Measurements from ENCODE around the gene SLC24A3. TPM values are rescaled to one million over a fixed set of nuclear protein-coding genes. Genes with fewer than 3 reads are reported as not detected.

The SLC24A3 gene
- total RNA-seq, 2 donors from 2014 or later = 0.07 TPM; not detected in 1

DNA sequence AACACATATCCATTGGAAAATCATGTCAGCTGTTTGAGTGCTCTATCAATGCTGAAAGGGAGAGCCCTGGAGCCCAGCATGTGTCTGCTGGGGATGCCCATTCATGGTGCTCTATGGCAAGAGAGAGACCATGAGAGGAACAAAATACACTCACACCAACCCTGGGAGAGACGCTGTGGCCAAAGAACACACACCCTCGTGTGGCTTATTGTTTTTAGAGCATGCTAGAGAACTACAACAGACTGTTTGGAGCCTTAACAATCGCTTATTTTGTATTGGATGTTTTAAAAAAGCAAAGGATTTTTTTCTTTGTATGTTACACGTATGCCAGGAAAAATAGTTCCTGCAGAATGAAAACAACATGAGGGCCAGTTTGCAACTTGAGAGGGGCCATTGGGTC, 151.0 kb downstream of the SLC24A3 start:
- no peak for ATAC-seq (replicated peaks in 1 of 2)

DNA sequence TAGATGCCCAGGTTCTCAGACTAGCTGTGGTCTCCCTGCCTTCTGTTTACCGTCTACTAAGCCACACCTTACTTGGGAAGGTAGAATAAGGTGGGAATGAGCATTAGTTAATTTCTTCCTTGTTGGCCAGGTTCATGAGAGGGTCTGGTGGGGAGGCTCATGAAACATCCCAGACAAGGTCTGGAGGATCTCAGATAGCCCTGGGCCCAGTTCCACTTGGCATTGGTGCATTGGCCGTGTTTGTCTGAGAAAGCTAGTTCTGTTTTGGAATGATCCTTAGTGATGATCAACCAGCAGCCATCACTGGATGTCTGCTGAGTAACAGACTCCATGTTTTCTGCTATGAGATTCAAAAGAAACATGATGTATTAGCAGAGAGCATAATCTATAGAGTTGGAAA, 155.1 kb downstream of the SLC24A3 start:
- H3K27me3 Mint-ChIP-seq (ENCODE audit: low read depth) = no peaks in the 10 kb centered on the region
- H3K4me1 Mint-ChIP-seq (ENCODE audit: low read depth) = no peaks in the 10 kb centered on the region
- no peaks in the 10 kb centered on the region for H3K9me3 Mint-ChIP-seq
- no peak overlapping the region for H3K27ac Mint-ChIP-seq
- no peaks in the 10 kb centered on the region for H3K36me3 Mint-ChIP-seq (ENCODE audit: insufficient read depth in 2 of 2)
- no peak for DNase-seq
- ATAC-seq (replicated peaks in 1 of 2) = no peak
- H3K4me3 Mint-ChIP-seq = no peak overlapping the region

More for the DNA sequence above, 151.0 kb downstream of the SLC24A3 start:
- H3K27ac Mint-ChIP-seq = no peak overlapping the region
- H3K4me1 Mint-ChIP-seq (ENCODE audit: low read depth) = no peaks in the 10 kb centered on the region
- H3K27me3 Mint-ChIP-seq (ENCODE audit: low read depth) = no peaks in the 10 kb centered on the region
- H3K36me3 Mint-ChIP-seq (ENCODE audit: insufficient read depth in 2 of 2) = no peaks in the 10 kb centered on the region
- no peaks in the 10 kb centered on the region for H3K9me3 Mint-ChIP-seq
- no peak for DNase-seq
- H3K4me3 Mint-ChIP-seq = no peak overlapping the region

DNA sequence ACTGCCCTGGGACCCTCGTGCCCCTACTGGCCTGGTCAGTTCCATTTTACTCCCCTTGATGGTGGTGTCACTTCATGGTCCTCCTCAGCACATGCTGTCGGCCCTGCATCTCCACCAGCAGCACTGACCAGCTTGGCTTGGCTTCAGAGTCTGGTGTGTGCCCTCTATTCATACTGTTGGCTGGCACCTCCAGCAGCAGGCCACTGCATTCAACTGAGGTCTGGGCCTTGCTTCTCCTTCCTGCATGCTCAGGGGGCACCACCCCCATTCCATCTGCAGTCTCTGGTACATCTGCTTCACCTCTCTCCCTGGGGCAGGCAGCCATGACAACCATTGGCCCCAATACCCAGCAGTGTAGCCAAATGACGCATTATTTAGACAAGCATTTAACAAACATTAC, 155.9 kb downstream of the SLC24A3 start:
- H3K4me3 Mint-ChIP-seq = no peak overlapping the region
- DNase-seq = no peak
- no peaks in the 10 kb centered on the region for H3K4me1 Mint-ChIP-seq (ENCODE audit: low read depth)
- H3K36me3 Mint-ChIP-seq (ENCODE audit: insufficient read depth in 2 of 2) = no peaks in the 10 kb centered on the region
- H3K27me3 Mint-ChIP-seq (ENCODE audit: low read depth) = no peaks in the 10 kb centered on the region
- no peak overlapping the region for H3K27ac Mint-ChIP-seq
- ATAC-seq (replicated peaks in 1 of 2) = no peak
- H3K9me3 Mint-ChIP-seq = no peaks in the 10 kb centered on the region

DNA sequence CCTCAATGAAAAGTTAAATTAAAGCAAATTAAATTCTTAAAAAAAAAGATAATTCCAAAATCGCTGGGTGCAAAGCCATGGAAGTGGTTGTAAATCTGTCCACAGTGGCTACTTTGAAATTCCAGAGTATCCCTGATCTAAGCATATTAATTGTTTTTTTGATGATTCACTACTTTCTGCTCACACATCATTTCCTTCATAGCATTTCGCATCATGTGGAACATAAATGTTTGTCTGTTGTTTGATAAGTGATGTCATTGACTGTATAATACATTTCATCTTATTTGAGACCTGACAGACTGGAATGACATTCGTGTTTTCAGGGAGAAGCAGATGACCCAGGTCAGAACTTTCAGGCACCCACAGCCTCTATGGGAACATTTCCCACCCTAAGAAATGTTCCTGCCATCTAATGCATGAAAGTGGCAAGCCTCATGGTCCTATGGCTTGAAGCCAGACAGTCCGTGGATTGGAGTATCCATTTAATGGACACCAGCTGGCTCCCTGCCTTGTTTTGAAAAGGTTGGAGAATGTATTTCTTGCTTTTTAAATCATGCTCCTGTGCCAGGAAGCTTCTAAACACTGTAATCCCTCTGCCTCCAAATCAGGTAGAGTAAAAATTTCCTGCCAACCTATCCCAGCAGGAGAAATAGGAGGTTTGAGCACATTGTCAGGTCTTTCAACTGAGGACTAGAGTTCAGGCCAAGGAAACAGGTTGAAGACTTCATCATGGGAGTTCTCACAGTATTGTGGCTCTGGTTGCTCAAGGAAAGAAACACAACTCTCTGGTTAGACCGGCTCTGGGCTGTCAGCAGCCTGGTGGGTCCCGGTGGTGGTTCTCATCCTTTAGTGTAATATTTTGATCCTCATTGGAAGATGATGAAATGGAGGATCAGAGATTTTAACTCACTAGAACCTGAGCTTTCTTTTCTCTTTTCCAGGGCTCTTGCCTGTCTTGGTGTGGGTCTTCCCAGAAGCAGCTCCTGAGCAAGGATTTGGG, 157.9 kb downstream of the SLC24A3 start:
- no peak for ATAC-seq (replicated peaks in 1 of 2)

DNA sequence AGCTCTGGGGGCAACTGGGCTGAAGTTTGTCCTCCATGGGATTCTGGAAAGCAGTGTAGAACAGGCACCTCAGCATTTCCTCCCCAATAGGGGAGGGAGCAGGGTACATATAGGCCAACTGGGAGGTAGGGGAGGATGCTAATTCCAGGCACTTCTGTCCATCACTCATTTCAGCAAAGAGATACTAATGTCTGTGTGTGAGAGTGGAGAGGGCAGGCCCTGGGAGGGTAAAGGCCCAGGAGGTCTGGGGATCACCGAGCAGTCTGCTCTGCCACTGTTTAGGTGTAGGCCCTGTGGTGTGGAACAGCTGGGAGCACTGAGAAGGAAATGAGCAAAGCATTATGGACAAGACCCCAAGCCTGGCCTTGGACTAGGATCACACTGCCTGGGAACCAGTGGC, 158.7 kb downstream of the SLC24A3 start:
- Mint-ChIP-seq H3K36me3 (ENCODE audit: insufficient read depth in 2 of 2) (no peaks in the 10 kb centered on the region), H3K9me3 (peaks cover 0 to 4% of the 10 kb centered on the region in 2 donors), H3K27ac (no peak overlapping the region), H3K4me3 (no peak overlapping the region), H3K4me1 (ENCODE audit: low read depth) (no peaks in the 10 kb centered on the region), H3K27me3 (ENCODE audit: low read depth) (no peaks in the 10 kb centered on the region)
- DNase-seq (no peak), ATAC-seq (replicated peaks in 1 of 2) (no peak)

More for the DNA sequence above, 157.9 kb downstream of the SLC24A3 start:
- no peak overlapping the region for H3K4me3 Mint-ChIP-seq
- DNase-seq = no peak
- no peaks in the 10 kb centered on the region for H3K4me1 Mint-ChIP-seq (ENCODE audit: low read depth)
- no peaks in the 10 kb centered on the region for H3K36me3 Mint-ChIP-seq (ENCODE audit: insufficient read depth in 2 of 2)
- no peaks in the 10 kb centered on the region for H3K27me3 Mint-ChIP-seq (ENCODE audit: low read depth)
- peaks cover 0 to 2% of the 10 kb centered on the region in 2 donors for H3K9me3 Mint-ChIP-seq
- H3K27ac Mint-ChIP-seq = no peak overlapping the region

DNA sequence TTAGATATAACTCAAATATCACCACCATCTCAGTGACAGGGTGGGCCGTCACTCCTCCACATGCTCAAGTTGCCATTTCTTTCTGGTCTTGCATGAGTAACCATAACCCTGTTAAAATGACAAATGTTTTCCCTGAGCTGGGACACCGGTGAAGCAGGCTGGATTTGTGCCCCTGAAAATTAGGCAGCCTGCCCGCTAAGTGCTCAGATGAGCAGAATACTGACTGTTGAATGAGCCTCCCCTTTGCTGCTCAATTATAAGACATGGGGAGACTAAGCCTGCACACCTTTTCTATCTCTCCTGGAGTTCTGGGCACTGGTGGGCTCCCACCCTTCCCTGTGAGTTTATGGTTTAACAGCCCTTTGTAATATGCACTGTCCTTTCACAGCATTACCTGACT, 161.8 kb downstream of the SLC24A3 start:
- ATAC-seq (replicated peaks in 1 of 2) (no peak), DNase-seq (no peak)
- Mint-ChIP-seq H3K27ac (no peak overlapping the region), H3K27me3 (ENCODE audit: low read depth) (no peaks in the 10 kb centered on the region), H3K4me1 (ENCODE audit: low read depth) (no peaks in the 10 kb centered on the region), H3K9me3 (peaks cover 0 to 4% of the 10 kb centered on the region in 2 donors), H3K4me3 (no peak overlapping the region), H3K36me3 (ENCODE audit: insufficient read depth in 2 of 2) (no peaks in the 10 kb centered on the region)

DNA sequence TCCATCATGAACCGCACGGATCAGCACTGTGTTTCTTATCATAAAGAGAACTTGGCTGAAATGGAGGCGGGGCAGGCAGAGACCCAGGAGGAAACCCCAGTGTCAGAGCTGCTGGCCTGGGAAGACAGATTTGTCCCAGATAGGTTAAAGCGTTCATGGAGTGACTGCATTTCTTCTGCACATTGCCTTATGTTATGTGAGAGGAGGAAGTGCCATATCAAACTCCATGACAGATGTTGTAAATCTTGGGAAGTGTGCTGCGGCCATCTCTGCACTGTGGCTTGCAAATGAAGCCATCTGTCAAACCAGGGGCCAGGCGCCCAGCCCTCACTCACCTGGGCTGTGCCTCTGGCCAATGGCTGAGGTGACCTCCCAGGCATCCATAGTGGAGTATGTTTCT, 163.0 kb downstream of the SLC24A3 start:
- Mint-ChIP-seq H3K27ac (no peak overlapping the region), H3K27me3 (ENCODE audit: low read depth) (no peaks in the 10 kb centered on the region), H3K4me1 (ENCODE audit: low read depth) (no peaks in the 10 kb centered on the region), H3K36me3 (ENCODE audit: insufficient read depth in 2 of 2) (no peaks in the 10 kb centered on the region), H3K4me3 (no peak overlapping the region), H3K9me3 (peaks cover 0 to 5% of the 10 kb centered on the region in 2 donors)
- DNase-seq (no peak), ATAC-seq (replicated peaks in 1 of 2) (no peak)

DNA sequence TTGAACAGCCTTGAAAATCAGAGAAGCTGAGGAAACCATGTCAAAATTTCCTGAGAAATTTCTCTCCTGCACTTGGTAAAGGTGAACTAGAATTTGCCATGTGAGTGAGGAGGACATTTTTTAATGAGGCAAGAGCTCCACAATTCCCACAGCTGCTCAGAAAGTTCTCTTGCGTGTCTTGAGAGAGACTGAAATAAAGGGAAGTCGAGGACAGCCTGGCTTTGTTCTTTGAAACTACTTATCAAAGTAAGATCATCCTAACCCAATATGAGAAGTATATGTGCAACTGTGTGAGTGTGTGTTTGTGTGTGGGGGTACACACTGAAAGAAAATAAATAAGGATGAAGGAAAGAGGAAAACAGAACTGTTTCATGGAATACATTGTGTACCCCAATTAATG, 163.4 kb downstream of the SLC24A3 start:
- H3K27me3 Mint-ChIP-seq (ENCODE audit: low read depth) = no peaks in the 10 kb centered on the region
- H3K4me1 Mint-ChIP-seq (ENCODE audit: low read depth) = no peaks in the 10 kb centered on the region
- H3K36me3 Mint-ChIP-seq (ENCODE audit: insufficient read depth in 2 of 2) = no peaks in the 10 kb centered on the region
- DNase-seq (no peak), ATAC-seq (replicated peaks in 1 of 2) (no peak)
- H3K27ac Mint-ChIP-seq = no peak overlapping the region
- H3K4me3 Mint-ChIP-seq = no peak overlapping the region
- peaks cover 0 to 5% of the 10 kb centered on the region in 2 donors for H3K9me3 Mint-ChIP-seq

DNA sequence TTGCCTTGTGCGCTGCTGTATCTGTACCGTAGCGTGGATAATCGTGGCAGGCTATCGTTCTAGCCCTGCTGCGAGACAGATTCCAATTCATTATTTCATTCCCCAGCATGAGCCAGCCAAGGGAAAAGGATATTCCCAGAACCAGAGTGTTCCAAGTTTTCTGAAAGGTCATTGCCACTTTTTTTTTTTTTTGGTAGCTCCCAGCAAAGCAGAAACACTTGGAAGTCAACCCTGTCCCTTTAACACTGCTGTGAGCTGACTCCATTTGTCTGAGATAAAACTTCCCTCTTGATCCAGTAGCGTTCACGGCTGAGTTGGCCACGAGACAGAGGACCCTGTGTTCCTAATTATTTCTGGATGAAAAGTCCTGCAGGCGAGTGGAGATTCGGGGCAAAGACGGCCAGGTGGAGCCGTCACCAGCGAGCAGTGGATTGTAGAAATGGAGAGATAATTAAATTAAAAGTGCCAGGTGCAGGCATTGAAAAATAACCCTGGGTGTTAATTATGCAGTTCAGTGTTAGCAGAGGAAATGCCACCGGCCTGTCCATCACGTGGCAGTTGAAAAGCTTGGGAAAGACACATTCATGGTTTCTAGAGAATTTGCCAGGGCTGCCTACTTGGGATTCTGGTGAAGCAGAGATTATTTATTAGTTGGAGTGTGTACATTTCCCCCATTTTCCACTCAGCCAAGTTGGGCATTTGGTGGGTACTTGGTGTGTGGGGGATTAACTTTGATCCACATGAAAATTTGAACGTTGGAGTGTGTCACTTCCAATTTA, 164.2 kb downstream of the SLC24A3 start:
- Mint-ChIP-seq H3K9me3 (peaks cover 0 to 5% of the 10 kb centered on the region in 2 donors), H3K27ac (no peak overlapping the region), H3K4me3 (no peak overlapping the region), H3K4me1 (ENCODE audit: low read depth) (no peaks in the 10 kb centered on the region), H3K27me3 (ENCODE audit: low read depth) (no peaks in the 10 kb centered on the region), H3K36me3 (ENCODE audit: insufficient read depth in 2 of 2) (no peaks in the 10 kb centered on the region)
- DNase-seq = no peak
- no peak for ATAC-seq (replicated peaks in 1 of 2)

DNA sequence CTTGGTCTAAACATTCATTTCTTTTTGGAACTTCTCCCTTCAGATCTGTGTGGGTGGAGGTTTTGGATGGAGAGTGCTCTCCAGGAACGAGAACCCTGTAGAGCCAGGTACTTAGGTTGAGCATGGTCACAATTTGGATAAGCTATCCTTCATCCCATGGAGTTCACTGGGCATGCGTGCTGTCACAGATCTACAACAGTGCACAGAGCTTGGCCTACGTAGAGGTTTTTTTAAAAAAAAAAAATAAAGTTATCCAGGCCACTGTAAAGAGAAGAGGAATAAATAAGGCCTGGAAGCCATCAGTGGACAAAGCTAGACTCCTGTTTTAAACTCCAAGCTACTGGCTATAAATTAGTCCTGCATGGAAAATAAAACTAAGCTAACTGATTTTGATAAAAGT, 165.6 kb downstream of the SLC24A3 start:
- DNase-seq = no peak
- no peaks in the 10 kb centered on the region for H3K27me3 Mint-ChIP-seq (ENCODE audit: low read depth)
- H3K9me3 Mint-ChIP-seq = peaks cover 0 to 5% of the 10 kb centered on the region in 2 donors
- ATAC-seq (replicated peaks in 1 of 2) = no peak
- no peaks in the 10 kb centered on the region for H3K4me1 Mint-ChIP-seq (ENCODE audit: low read depth)
- no peak overlapping the region for H3K4me3 Mint-ChIP-seq
- H3K27ac Mint-ChIP-seq = no peak overlapping the region
- no peaks in the 10 kb centered on the region for H3K36me3 Mint-ChIP-seq (ENCODE audit: insufficient read depth in 2 of 2)

DNA sequence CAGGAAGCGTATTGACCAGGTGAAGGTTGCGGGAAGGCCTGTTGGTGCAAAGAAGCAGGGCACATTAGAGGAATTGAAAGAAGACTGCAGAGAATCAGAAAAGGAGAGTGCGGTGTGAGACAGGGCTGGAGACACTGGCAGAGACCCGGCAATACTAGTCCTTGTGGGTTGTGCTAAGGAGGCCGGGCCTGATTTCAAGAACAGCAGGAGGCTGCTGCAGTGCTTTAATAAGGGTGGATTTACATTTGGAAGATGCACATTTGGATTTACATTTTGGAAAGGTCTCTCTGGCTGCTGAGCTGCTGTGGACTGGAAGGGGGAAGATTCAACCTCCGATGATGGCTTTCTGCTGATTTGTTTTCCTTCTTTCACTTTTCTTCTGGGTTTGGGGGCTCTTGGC, 167.8 kb downstream of the SLC24A3 start:
- Mint-ChIP-seq H3K27me3 (ENCODE audit: low read depth) (no peaks in the 10 kb centered on the region), H3K9me3 (peaks cover 3% of the 10 kb centered on the region in 2 donors), H3K4me3 (no peak overlapping the region), H3K27ac (no peak overlapping the region), H3K36me3 (ENCODE audit: insufficient read depth in 2 of 2) (no peaks in the 10 kb centered on the region), H3K4me1 (ENCODE audit: low read depth) (no peaks in the 10 kb centered on the region)
- DNase-seq = no peak
- ATAC-seq (replicated peaks in 1 of 2) = no peak

DNA sequence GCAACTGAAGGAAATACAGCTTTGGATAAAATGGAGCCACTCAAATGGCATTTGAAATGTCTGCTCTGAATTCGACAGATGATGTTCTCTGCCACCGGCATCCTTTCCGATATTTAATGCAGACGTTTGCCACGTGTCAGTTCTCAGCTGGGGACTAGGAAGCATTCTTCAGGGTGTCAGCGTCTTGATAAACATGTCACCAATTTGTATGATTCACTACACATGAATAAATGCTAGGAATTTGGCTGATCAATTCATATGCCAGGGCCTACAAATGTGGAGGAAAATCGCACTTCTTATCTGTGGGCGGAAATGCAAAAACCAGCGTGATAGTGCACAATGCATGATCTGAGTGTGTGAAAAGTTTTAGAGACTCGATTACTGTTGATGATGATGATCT, 169.5 kb downstream of the SLC24A3 start:
- Mint-ChIP-seq H3K4me1 (ENCODE audit: low read depth) (no peaks in the 10 kb centered on the region), H3K4me3 (no peak overlapping the region), H3K36me3 (ENCODE audit: insufficient read depth in 2 of 2) (no peaks in the 10 kb centered on the region), H3K27ac (no peak overlapping the region), H3K9me3 (peaks cover 1 to 3% of the 10 kb centered on the region in 2 donors), H3K27me3 (ENCODE audit: low read depth) (no peaks in the 10 kb centered on the region)
- ATAC-seq (replicated peaks in 1 of 2) = no peak
- DNase-seq = no peak
